ENCODE results near the gene SLC1A6. TPM values are rescaled to one million over a fixed set of nuclear protein-coding genes. Genes with fewer than 3 reads are reported as not detected.
A peak's percentile ranks its signal among the peaks of the same experiment; 100 is the strongest.

SLC1A6 gene
- polyA plus RNA-seq (46.6 and 51.7 TPM in 2 replicates), polyA minus RNA-seq (40.3 and 45.8 TPM in 2 replicates)

DNA sequence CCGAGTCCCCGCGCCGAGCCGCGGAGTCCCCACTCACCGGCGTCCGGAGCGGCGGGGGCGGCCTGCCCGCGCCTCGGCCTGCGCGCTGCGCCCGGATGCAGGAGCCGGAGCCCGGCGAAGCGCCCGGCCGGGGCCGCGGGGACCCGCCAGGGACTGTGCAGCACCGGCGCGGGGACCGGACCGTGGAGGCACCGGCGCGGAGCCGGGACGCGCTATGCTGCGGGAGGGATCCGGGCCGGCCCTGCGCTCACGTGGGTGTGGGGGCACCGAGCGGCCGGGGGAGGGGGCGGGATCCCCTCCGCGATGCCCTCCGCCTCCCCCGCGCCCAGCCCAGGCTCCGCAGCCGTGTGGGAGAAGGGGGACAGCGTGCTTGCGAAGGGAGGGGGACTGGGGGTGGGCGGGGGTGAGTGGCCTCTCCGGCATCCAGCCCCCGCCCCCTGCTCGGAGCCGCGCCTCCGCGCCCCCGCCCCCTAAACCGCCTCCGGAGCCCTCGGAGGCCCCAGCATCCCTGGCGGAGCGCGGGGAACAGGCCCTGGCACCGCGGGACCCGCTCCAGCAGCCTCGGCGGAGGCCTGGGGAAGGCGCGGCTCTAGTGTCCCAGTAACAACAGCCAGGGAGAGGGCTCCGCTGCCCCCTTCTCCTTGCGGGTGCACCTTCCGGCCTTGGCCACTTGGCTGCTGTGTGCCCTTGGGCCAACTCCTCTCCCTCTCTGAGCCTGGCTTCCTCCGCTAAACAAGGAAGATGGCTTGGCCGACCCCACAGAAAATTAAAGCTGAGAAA lies at the start of gene SLC1A6:
SLC1A6 (minus strand) TSS at position 389 of the 780 bp plus-strand sequence. CDS start 6,954 bp downstream, outside the sequence.
- Histone ChIP-seq H3K9ac (ENCODE audit: low read length) (peak within 1 kb of the TSS; percentile 79), H3K9me2 (ENCODE audit: insufficient read depth, low read length) (no peaks in the 10 kb centered on the region), H3K4me2 (ENCODE audit: low read length) (peak within 1 kb of the TSS; percentile 72)

GRCh38 chr19:15028490-15028889 lies 48.8 kb upstream of the SLC1A6 start:
- Histone ChIP-seq H4K20me1 (ENCODE audit: insufficient read depth) (no peaks in the 10 kb centered on the region), H3K9me2 (ENCODE audit: insufficient read depth, low read length) (no peaks in the 10 kb centered on the region), H3K9me3 (ENCODE audit: low read length) (no peaks in the 10 kb centered on the region), H3K9ac (ENCODE audit: low read length) (no peak overlapping the region), H2AFZ (ENCODE audit: low read depth, low read length) (no peak overlapping the region), H3K79me2 (replicated peaks; ENCODE audit: insufficient read depth, low read length) (no peaks in the 10 kb centered on the region), H3F3A (ENCODE audit: insufficient read depth, low read length, poor library complexity, severe bottlenecking) (no peaks in the 10 kb centered on the region), H3K27ac (ENCODE audit: low read length) (no peak overlapping the region), H3K4me3 (ENCODE audit: low read length) (no peak overlapping the region), H3K4me2 (ENCODE audit: low read length) (no peak overlapping the region), H3K27me3 (ENCODE audit: insufficient read depth, low read depth, low read length) (no peaks in the 10 kb centered on the region), H3K36me3 (ENCODE audit: insufficient read depth, low read length) (no peaks in the 10 kb centered on the region)
- TF ChIP-seq EZH2 (IDR thresholded peaks at IDR 0.05; ENCODE audit: borderline replicate concordance, insufficient read depth, low read length, poor library complexity, severe bottlenecking) (no peak), SMC3 (conservative IDR thresholded peaks at IDR 0.05; ENCODE audit: poor library complexity) (no peak), EP300 (conservative IDR thresholded peaks at IDR 0.05; ENCODE audit: poor library complexity, severe bottlenecking) (no peak), MXI1 (conservative IDR thresholded peaks at IDR 0.05; ENCODE audit: poor library complexity, severe bottlenecking) (no peak), RAD21 (conservative IDR thresholded peaks at IDR 0.05) (no peak), TAF1 (IDR thresholded peaks at IDR 0.05; ENCODE audit: low read depth) (no peak), POLR2AphosphoS5 (IDR thresholded peaks at IDR 0.05) (no peak)
- TF ChIP-seq, protein P1, sequence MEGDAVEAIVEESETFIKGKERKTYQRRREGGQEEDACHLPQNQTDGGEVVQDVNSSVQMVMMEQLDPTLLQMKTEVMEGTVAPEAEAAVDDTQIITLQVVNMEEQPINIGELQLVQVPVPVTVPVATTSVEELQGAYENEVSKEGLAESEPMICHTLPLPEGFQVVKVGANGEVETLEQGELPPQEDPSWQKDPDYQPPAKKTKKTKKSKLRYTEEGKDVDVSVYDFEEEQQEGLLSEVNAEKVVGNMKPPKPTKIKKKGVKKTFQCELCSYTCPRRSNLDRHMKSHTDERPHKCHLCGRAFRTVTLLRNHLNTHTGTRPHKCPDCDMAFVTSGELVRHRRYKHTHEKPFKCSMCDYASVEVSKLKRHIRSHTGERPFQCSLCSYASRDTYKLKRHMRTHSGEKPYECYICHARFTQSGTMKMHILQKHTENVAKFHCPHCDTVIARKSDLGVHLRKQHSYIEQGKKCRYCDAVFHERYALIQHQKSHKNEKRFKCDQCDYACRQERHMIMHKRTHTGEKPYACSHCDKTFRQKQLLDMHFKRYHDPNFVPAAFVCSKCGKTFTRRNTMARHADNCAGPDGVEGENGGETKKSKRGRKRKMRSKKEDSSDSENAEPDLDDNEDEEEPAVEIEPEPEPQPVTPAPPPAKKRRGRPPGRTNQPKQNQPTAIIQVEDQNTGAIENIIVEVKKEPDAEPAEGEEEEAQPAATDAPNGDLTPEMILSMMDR (IDR thresholded peaks at IDR 0.05; ENCODE audit: poor library complexity, severe bottlenecking) = no peak
- TF ChIP-seq, protein P2, sequence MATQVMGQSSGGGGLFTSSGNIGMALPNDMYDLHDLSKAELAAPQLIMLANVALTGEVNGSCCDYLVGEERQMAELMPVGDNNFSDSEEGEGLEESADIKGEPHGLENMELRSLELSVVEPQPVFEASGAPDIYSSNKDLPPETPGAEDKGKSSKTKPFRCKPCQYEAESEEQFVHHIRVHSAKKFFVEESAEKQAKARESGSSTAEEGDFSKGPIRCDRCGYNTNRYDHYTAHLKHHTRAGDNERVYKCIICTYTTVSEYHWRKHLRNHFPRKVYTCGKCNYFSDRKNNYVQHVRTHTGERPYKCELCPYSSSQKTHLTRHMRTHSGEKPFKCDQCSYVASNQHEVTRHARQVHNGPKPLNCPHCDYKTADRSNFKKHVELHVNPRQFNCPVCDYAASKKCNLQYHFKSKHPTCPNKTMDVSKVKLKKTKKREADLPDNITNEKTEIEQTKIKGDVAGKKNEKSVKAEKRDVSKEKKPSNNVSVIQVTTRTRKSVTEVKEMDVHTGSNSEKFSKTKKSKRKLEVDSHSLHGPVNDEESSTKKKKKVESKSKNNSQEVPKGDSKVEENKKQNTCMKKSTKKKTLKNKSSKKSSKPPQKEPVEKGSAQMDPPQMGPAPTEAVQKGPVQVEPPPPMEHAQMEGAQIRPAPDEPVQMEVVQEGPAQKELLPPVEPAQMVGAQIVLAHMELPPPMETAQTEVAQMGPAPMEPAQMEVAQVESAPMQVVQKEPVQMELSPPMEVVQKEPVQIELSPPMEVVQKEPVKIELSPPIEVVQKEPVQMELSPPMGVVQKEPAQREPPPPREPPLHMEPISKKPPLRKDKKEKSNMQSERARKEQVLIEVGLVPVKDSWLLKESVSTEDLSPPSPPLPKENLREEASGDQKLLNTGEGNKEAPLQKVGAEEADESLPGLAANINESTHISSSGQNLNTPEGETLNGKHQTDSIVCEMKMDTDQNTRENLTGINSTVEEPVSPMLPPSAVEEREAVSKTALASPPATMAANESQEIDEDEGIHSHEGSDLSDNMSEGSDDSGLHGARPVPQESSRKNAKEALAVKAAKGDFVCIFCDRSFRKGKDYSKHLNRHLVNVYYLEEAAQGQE (IDR thresholded peaks at IDR 0.05; ENCODE audit: borderline replicate concordance) = no peak

More for the DNA sequence above, at the start of gene SLC1A6:
- Histone ChIP-seq H3K27ac (ENCODE audit: low read length) (peak within 1 kb of the TSS; percentile 70), H3F3A (ENCODE audit: insufficient read depth, low read length, poor library complexity, severe bottlenecking) (no peaks in the 10 kb centered on the region), H3K36me3 (ENCODE audit: insufficient read depth, low read length) (no peaks in the 10 kb centered on the region), H3K79me2 (replicated peaks; ENCODE audit: insufficient read depth, low read length) (no peaks in the 10 kb centered on the region), H2AFZ (ENCODE audit: low read depth, low read length) (peak within 1 kb of the TSS; percentile 76), H3K4me3 (ENCODE audit: low read length) (peak within 1 kb of the TSS; percentile 88), H4K20me1 (ENCODE audit: insufficient read depth) (no peaks in the 10 kb centered on the region), H3K27me3 (ENCODE audit: insufficient read depth, low read depth, low read length) (no peaks in the 10 kb centered on the region), H3K9me3 (ENCODE audit: low read length) (no peaks in the 10 kb centered on the region)
- TF ChIP-seq, protein P1 (IDR thresholded peaks at IDR 0.05; ENCODE audit: poor library complexity, severe bottlenecking) = peak; percentile 38
- no peak for TF ChIP-seq EZH2 (IDR thresholded peaks at IDR 0.05; ENCODE audit: borderline replicate concordance, insufficient read depth, low read length, poor library complexity, severe bottlenecking)
- no peak for TF ChIP-seq RAD21 (conservative IDR thresholded peaks at IDR 0.05)
- peak; percentile 13 for TF ChIP-seq MXI1 (conservative IDR thresholded peaks at IDR 0.05; ENCODE audit: poor library complexity, severe bottlenecking)
- TF ChIP-seq POLR2AphosphoS5 (IDR thresholded peaks at IDR 0.05) = peak; percentile 30
- no peak for TF ChIP-seq TAF1 (IDR thresholded peaks at IDR 0.05; ENCODE audit: low read depth)
- TF ChIP-seq, protein P2 (IDR thresholded peaks at IDR 0.05; ENCODE audit: borderline replicate concordance) = no peak
- peak; percentile 17 for TF ChIP-seq EP300 (conservative IDR thresholded peaks at IDR 0.05; ENCODE audit: poor library complexity, severe bottlenecking)
- no peak for TF ChIP-seq SMC3 (conservative IDR thresholded peaks at IDR 0.05; ENCODE audit: poor library complexity)

Measured in neural cell (in vitro differentiated cells).